ENCODE results near the gene CLIC4. TPM values are rescaled to one million over a fixed set of nuclear protein-coding genes. Genes with fewer than 3 reads are reported as not detected.

CLIC4 gene
- total and polyA plus RNA-seq, 10 of the 15 experiments (the other 5 are each of a cell fraction or from before 2014, with no cell fraction given) = 20.4 to 107 (median 69.6) TPM

GRCh38 chr1:24826510-24826909 is 81.3 kb downstream of the CLIC4 start (continued):
- TF ChIP-seq RELB (IDR thresholded peaks at IDR 0.05; ENCODE audit: low read depth) (no peak), POLR2A (IDR thresholded peaks at IDR 0.05; ENCODE audit: low read depth, low read length) (no peak), HSF1 (IDR thresholded peaks at IDR 0.05; ENCODE audit: low read depth, low read length) (no peak), KLF5 (IDR thresholded peaks at IDR 0.05; ENCODE audit: partially characterized antibody) (no peak), RAD51 (IDR thresholded peaks at IDR 0.05) (no peak)

- TSS peak; percentile 36 for BruUV-seq (replicated peaks)
- POLR2A ChIA-PET = interaction anchor here (0.7 to 1.3 kb wide), 9 partner anchors 8 to 139 kb away, joined by 3 to 6 read pairs (median 4); no protein-coding TSS in a partner anchor
- Histone ChIP-seq H2AFZ (ENCODE audit: control insufficient read depth, low read depth, low read length) (no peak overlapping the region), H3K4me1 (ENCODE audit: control insufficient read depth, insufficient read depth, low read length) (peaks cover 3% of the 10 kb centered on the region; the same call in 1 of the 2 replicates), H3K9ac (ENCODE audit: control insufficient read depth, insufficient read depth, low read length) (no peak overlapping the region), H3K27me3 (replicated peaks in 1 of 2; ENCODE audit: control insufficient read depth in 2 of 2, insufficient read depth in 2 of 2, low read length in 1 of 2) (no peaks in the 10 kb centered on the region), H3K4me2 (ENCODE audit: control insufficient read depth, insufficient read depth) (no peak overlapping the region), H3K36me3 (ENCODE audit: control insufficient read depth in 2 of 2, insufficient read depth in 2 of 2, low read length in 1 of 2) (peaks cover 0 to 5% of the 10 kb centered on the region in 2 experiments; a peak in 2 of 4 replicates), H4K20me1 (ENCODE audit: control insufficient read depth, insufficient read depth) (no peaks in the 10 kb centered on the region), H3K9me3 (replicated peaks; ENCODE audit: control insufficient read depth, insufficient read depth, low read length) (no peaks in the 10 kb centered on the region), H3K79me2 (ENCODE audit: control insufficient read depth, insufficient read depth, low read length) (peaks cover 4% of the 10 kb centered on the region), H3K27ac (ENCODE audit: control insufficient read depth, insufficient read depth) (no peak overlapping the region), H3K4me3 (no peak overlapping the region)
- CTCF ChIA-PET = interaction anchor here (0.6 to 16.2 kb wide), 13 partner anchors 8 to 378 kb away, joined by 3 to 655 read pairs (median 3); partner anchors contain the start of gene CLIC4
- intact Hi-C loops (cut with micrococcal nuclease; ENCODE audit: unreplicated experiment) = no loop called here
- SMC1A ChIA-PET (ENCODE audit: uncharacterized antibody, unreplicated experiment) = interaction anchor here (0.6 to 10.5 kb wide), 23 partner anchors 9 to 1094 kb away, joined by 3 to 412 read pairs (median 5); partner anchors contain the start of genes CLIC4 and SRRM1
- no peak for TF ChIP-seq EZH2 (IDR thresholded peaks at IDR 0.05; ENCODE audit: borderline replicate concordance, control insufficient read depth, low read depth, low read length)
- TF ChIP-seq ZNF384 (IDR thresholded peaks at IDR 0.05; ENCODE audit: borderline replicate concordance, low read depth, low read length) = 0 out of 2 replicates have a peak, but pooled peaks have one; percentile 18
- TF ChIP-seq RUNX3 (IDR thresholded peaks at IDR 0.05; ENCODE audit: low read length) = peak; percentile 36; the same call in 1 of the 2 replicates
- no peak; the same call in 2 of the 3 replicates for ATAC-seq
- 67% methylated on average over 3 of the region's 3 CpGs for WGBS (ENCODE audit: insufficient coverage, insufficient replicate concordance, low lambda C conversion rate, missing lambda C conversion rate)
- in situ Hi-C loops (cut with MboI) = no loop called here
- no peak for FAIRE-seq
- RAD21 ChIA-PET (ENCODE audit: unreplicated experiment) = interaction anchor here (0.6 to 10.7 kb wide), 13 partner anchors 8 to 413 kb away, joined by 3 to 377 read pairs (median 5); partner anchors contain the start of gene CLIC4
- no peak for DNase-seq (ENCODE audit: low read depth, low spot score)
These were observed 82.3 kb downstream of the CLIC4 start for GRCh38 chr1:24827379-24828135.
